HEK293T (cell line): ENCODE data around the gene LDHA.
A peak's percentile ranks its signal among the peaks of the same experiment; 100 is the strongest.

Experiments
- CTCF ChIA-PET: fragments of 350-600 bp; formaldehyde crosslinking; extraction: SDS; loops from one replicate; lab custom pipeline; 2021; ENCODE audit warnings: antibody characterized with exemption, inconsistent platforms; lab: Yijun Ruan, JAX
- POLR2A ChIA-PET: fragments of 350-600 bp; formaldehyde crosslinking; extraction: SDS; loops from one replicate; lab custom pipeline; 2020; ENCODE audit warnings: antibody characterized with exemption, inconsistent platforms; lab: Yijun Ruan, JAX
- DNase-seq: peaks from one replicate; pipeline ENCODE4 v3.0.0; 2012; ENCODE audit warnings: mixed read lengths; ENCODE audit errors: extremely low spot score
- ARNT ChIP-seq: fragments of 450-650 bp; IDR thresholded peaks from 2 replicates; pipeline ENCODE4 v1.6.1; 2017; ENCODE audit warnings: mild to moderate bottlenecking
- BHLHE40 ChIP-seq: fragments of 450-650 bp; IDR thresholded peaks from 2 replicates; pipeline ENCODE4 v1.6.1; 2016; ENCODE audit warnings: mild to moderate bottlenecking, moderate library complexity, borderline replicate concordance
- CTBP1 ChIP-seq: fragments of 450-650 bp; IDR thresholded peaks from 2 replicates; pipeline ENCODE4 v1.6.1; 2016; ENCODE audit warnings: borderline replicate concordance
- ELF4 ChIP-seq: fragments of 450-650 bp; IDR thresholded peaks from 2 replicates; pipeline ENCODE4 v1.6.1; 2017; ENCODE audit warnings: antibody characterized with exemption
- FOXA1 ChIP-seq: fragments of 450-650 bp; IDR thresholded peaks from 2 replicates; pipeline ENCODE4 v1.6.1; 2016; ENCODE audit warnings: mild to moderate bottlenecking
- FOXK2 ChIP-seq: fragments of 450-650 bp; IDR thresholded peaks from 2 replicates; pipeline ENCODE4 v1.6.1; 2016; ENCODE audit warnings: mild to moderate bottlenecking
- FOXM1 ChIP-seq: fragments of 450-650 bp; IDR thresholded peaks from 2 replicates; pipeline ENCODE4 v1.6.1; 2017; ENCODE audit warnings: mild to moderate bottlenecking, borderline replicate concordance
- HDGF ChIP-seq: fragments of 450-650 bp; IDR thresholded peaks from 2 replicates; pipeline ENCODE4 v1.6.1; 2017; ENCODE audit warnings: antibody characterized with exemption, borderline replicate concordance
- L3MBTL2 ChIP-seq: fragments of 450-650 bp; conservative IDR thresholded peaks from 2 replicates; pipeline ENCODE4 v1.6.1; 2016; ENCODE audit warnings: mild to moderate bottlenecking
- LEF1 ChIP-seq: fragments of 450-650 bp; IDR thresholded peaks from 2 replicates; pipeline ENCODE4 v1.6.1; 2017; ENCODE audit warnings: mild to moderate bottlenecking, borderline replicate concordance
- NFRKB ChIP-seq: fragments of 450-650 bp; IDR thresholded peaks from 2 replicates; pipeline ENCODE4 v1.6.1; 2016; ENCODE audit warnings: mild to moderate bottlenecking, moderate library complexity
- PKNOX1 ChIP-seq: fragments of 450-650 bp; IDR thresholded peaks from 2 replicates; pipeline ENCODE4 v1.6.1; 2016
- SP1 ChIP-seq: fragments of 450-650 bp; IDR thresholded peaks from 2 replicates; pipeline ENCODE4 v1.6.1; 2017
- SUZ12 ChIP-seq: fragments of 450-650 bp; IDR thresholded peaks from 2 replicates; pipeline ENCODE4 v1.6.1; 2016; ENCODE audit warnings: mild to moderate bottlenecking
- TARDBP ChIP-seq: fragments of 450-650 bp; IDR thresholded peaks from 2 replicates; pipeline ENCODE4 v1.6.1; 2016
- ZNF384 ChIP-seq: fragments of 450-650 bp; IDR thresholded peaks from 2 replicates; pipeline ENCODE4 v1.6.1; 2016

The LDHA gene

GRCh38 chr11:18394275-18394927, at the start of gene LDHA:
TSS of gene LDHA (plus strand) at chr11:18394563. CDS start at chr11:18396843, 2,280 bp downstream.
- ChIA-PET POLR2A (interaction anchor here (0.6 to 4.5 kb wide), 21 partner anchors 10 to 210 kb away, joined by 3 to 83 read pairs (median 4); partner anchors contain the start of genes GTF2H1, HPS5, LDHC and TSG101), CTCF (interaction anchor here (0.9 kb wide), 1 partner anchor 280 kb away, joined by 4 read pairs; no protein-coding TSS in a partner anchor)
- TF ChIP-seq FOXM1 (peak; percentile 83; the same call in 1 of the 2 replicates), PKNOX1 (no peak), ARNT (peak; percentile 30), L3MBTL2 (peak; percentile 91), FOXA1 (no peak), ELF4 (peak; percentile 84)
- DNase-seq, result peak; percentile 91

GRCh38 chr11:18347471-18348125, 46.8 kb upstream of the LDHA start:
- ChIA-PET POLR2A (no interaction called here), CTCF (no interaction called here)
- TF ChIP-seq FOXK2 (no peak), PKNOX1 (no peak), SUZ12 (no peak), TARDBP (no peak), BHLHE40 (no peak), ZNF384 (no peak), FOXM1 (no peak), ELF4 (no peak), SP1 (no peak), CTBP1 (no peak), FOXA1 (no peak), ARNT (no peak), L3MBTL2 (no peak), NFRKB (no peak), HDGF (no peak), LEF1 (no peak)
- no peak for DNase-seq

GRCh38 chr11:18352581-18352980, 41.8 kb upstream of the LDHA start:
- ChIA-PET CTCF (no interaction called here), POLR2A (no interaction called here)
- DNase-seq, result no peak
- TF ChIP-seq BHLHE40 (no peak), ELF4 (no peak), ZNF384 (no peak), FOXK2 (no peak), ARNT (no peak), SUZ12 (no peak), LEF1 (no peak), TARDBP (no peak)

- ChIA-PET POLR2A (no interaction called here), CTCF (no interaction called here)
Measured at GRCh38 chr11:18358646-18359045, 35.7 kb upstream of the LDHA start.

GRCh38 chr11:18361154-18361553, 33.2 kb upstream of the LDHA start:
- TF ChIP-seq TARDBP, result no peak
- no peak for TF ChIP-seq ARNT
- TF ChIP-seq FOXM1, result no peak
- TF ChIP-seq CTBP1, result no peak
- no peak for TF ChIP-seq HDGF
- TF ChIP-seq L3MBTL2, result no peak
- no peak for TF ChIP-seq LEF1
- TF ChIP-seq FOXA1, result no peak
- no peak for TF ChIP-seq ELF4
- TF ChIP-seq NFRKB, result no peak
- no peak for TF ChIP-seq ZNF384
- no peak for TF ChIP-seq SUZ12
- TF ChIP-seq BHLHE40, result no peak
- TF ChIP-seq FOXK2, result no peak
- no peak for TF ChIP-seq SP1
- no peak for TF ChIP-seq PKNOX1
- ChIA-PET CTCF (no interaction called here), POLR2A (no interaction called here)
- no peak for DNase-seq

More at GRCh38 chr11:18358646-18359045, 35.7 kb upstream of the LDHA start:
- TF ChIP-seq ZNF384 (no peak), LEF1 (no peak), FOXM1 (no peak), ELF4 (no peak), BHLHE40 (no peak), FOXK2 (no peak), PKNOX1 (no peak), ARNT (no peak), SP1 (no peak)
- DNase-seq, result no peak
